ENCODE data around the gene FTHL17. TPM values are rescaled to one million over a fixed set of nuclear protein-coding genes. Genes with fewer than 3 reads are reported as not detected.

The FTHL17 gene
- total RNA-seq, 2 donors from 2014 or later = not detected

GRCh38 chrX:31070057-31070468 lies 1.8 kb downstream of the FTHL17 start:
- DNase-seq (ENCODE audit: low spot score) (no peak), ATAC-seq (peak in 1 of 2 donors; percentile 52)
- Mint-ChIP-seq H3K9me3 (peaks cover 13% of the 10 kb centered on the region), H3K4me1 (ENCODE audit: low read depth in 2 of 2) (no peaks in the 10 kb centered on the region), H3K27ac (no peak overlapping the region), H3K36me3 (no peaks in the 10 kb centered on the region), H3K27me3 (no peaks in the 10 kb centered on the region), H3K4me3 (no peak overlapping the region)

- ATAC-seq (no peak), DNase-seq (ENCODE audit: low spot score) (no peak)
- peaks cover 2% of the 10 kb centered on the region for H3K9me3 Mint-ChIP-seq
- H3K27me3 Mint-ChIP-seq = no peaks in the 10 kb centered on the region
- H3K27ac Mint-ChIP-seq = no peak overlapping the region
- no peaks in the 10 kb centered on the region for H3K36me3 Mint-ChIP-seq
- no peaks in the 10 kb centered on the region for H3K4me1 Mint-ChIP-seq (ENCODE audit: low read depth in 2 of 2)
- H3K4me3 Mint-ChIP-seq = no peak overlapping the region
Observed at GRCh38 chrX:31063114-31063513, 8.7 kb downstream of the FTHL17 start.

- no peak overlapping the region for H3K4me3 Mint-ChIP-seq
- no peak overlapping the region for H3K27ac Mint-ChIP-seq
- ATAC-seq (no peak), DNase-seq (ENCODE audit: low spot score) (no peak)
- no peaks in the 10 kb centered on the region for H3K27me3 Mint-ChIP-seq
- H3K4me1 Mint-ChIP-seq (ENCODE audit: low read depth in 2 of 2) = no peaks in the 10 kb centered on the region
- H3K9me3 Mint-ChIP-seq = no peaks in the 10 kb centered on the region
- H3K36me3 Mint-ChIP-seq = no peaks in the 10 kb centered on the region
Observed at GRCh38 chrX:31061091-31061490, 10.8 kb downstream of the FTHL17 start.

- H3K27me3 Mint-ChIP-seq = no peaks in the 10 kb centered on the region
- no peaks in the 10 kb centered on the region for H3K4me1 Mint-ChIP-seq (ENCODE audit: low read depth in 2 of 2)
- H3K27ac Mint-ChIP-seq = no peak overlapping the region
- peaks cover 2% of the 10 kb centered on the region for H3K9me3 Mint-ChIP-seq
- H3K36me3 Mint-ChIP-seq = peaks cover 4% of the 10 kb centered on the region
- no peak for ATAC-seq
- DNase-seq (ENCODE audit: low spot score) = no peak
- H3K4me3 Mint-ChIP-seq = no peak overlapping the region
Observed at GRCh38 chrX:31060016-31060415, 11.8 kb downstream of the FTHL17 start.

- Mint-ChIP-seq H3K9me3 (peaks cover 2% of the 10 kb centered on the region), H3K27me3 (no peaks in the 10 kb centered on the region), H3K4me3 (no peak overlapping the region), H3K4me1 (ENCODE audit: low read depth in 2 of 2) (no peaks in the 10 kb centered on the region), H3K36me3 (peaks cover 4% of the 10 kb centered on the region), H3K27ac (no peak overlapping the region)
- DNase-seq (ENCODE audit: low spot score) (no peak), ATAC-seq (no peak)
Observed at GRCh38 chrX:31058284-31058683, 13.6 kb downstream of the FTHL17 start.

- Mint-ChIP-seq H3K27ac (no peak overlapping the region), H3K4me3 (no peak overlapping the region), H3K27me3 (no peaks in the 10 kb centered on the region), H3K9me3 (peaks cover 2% of the 10 kb centered on the region), H3K36me3 (peaks cover 4% of the 10 kb centered on the region), H3K4me1 (ENCODE audit: low read depth in 2 of 2) (no peaks in the 10 kb centered on the region)
- no peak for DNase-seq (ENCODE audit: low spot score)
- ATAC-seq = peak; percentile 61 to 77
Observed at GRCh38 chrX:31057691-31058090, 14.2 kb downstream of the FTHL17 start.

GRCh38 chrX:31057291-31057690 lies 14.6 kb downstream of the FTHL17 start:
- Mint-ChIP-seq H3K4me1 (ENCODE audit: low read depth in 2 of 2) (no peaks in the 10 kb centered on the region), H3K27me3 (no peaks in the 10 kb centered on the region), H3K27ac (no peak overlapping the region), H3K4me3 (no peak overlapping the region), H3K36me3 (peaks cover 4% of the 10 kb centered on the region), H3K9me3 (peaks cover 2% of the 10 kb centered on the region)
- ATAC-seq = peak in 1 of 2 donors; percentile 61
- DNase-seq (ENCODE audit: low spot score) = no peak

- Mint-ChIP-seq H3K9me3 (peaks cover 2% of the 10 kb centered on the region), H3K27me3 (peaks cover 0 to 9% of the 10 kb centered on the region in 2 donors), H3K36me3 (peaks cover 4% of the 10 kb centered on the region), H3K4me1 (ENCODE audit: low read depth in 2 of 2) (no peaks in the 10 kb centered on the region), H3K4me3 (no peak overlapping the region), H3K27ac (no peak overlapping the region)
- DNase-seq (ENCODE audit: low spot score) = no peak
- ATAC-seq = no peak
Observed at GRCh38 chrX:31053621-31054020, 18.2 kb downstream of the FTHL17 start.

- H3K27ac Mint-ChIP-seq = no peak overlapping the region
- no peak overlapping the region for H3K4me3 Mint-ChIP-seq
- peaks cover 0 to 3% of the 10 kb centered on the region in 2 donors for H3K27me3 Mint-ChIP-seq
- no peak for ATAC-seq
- no peaks in the 10 kb centered on the region for H3K9me3 Mint-ChIP-seq
- H3K36me3 Mint-ChIP-seq = no peaks in the 10 kb centered on the region
- H3K4me1 Mint-ChIP-seq (ENCODE audit: low read depth in 2 of 2) = no peaks in the 10 kb centered on the region
- no peak for DNase-seq (ENCODE audit: low spot score)
Observed at GRCh38 chrX:31039327-31039711, 32.5 kb downstream of the FTHL17 start.

GRCh38 chrX:31038575-31039326 lies 33.1 kb downstream of the FTHL17 start:
- no peak for DNase-seq (ENCODE audit: low spot score)
- H3K27me3 Mint-ChIP-seq = peaks cover 0 to 3% of the 10 kb centered on the region in 2 donors
- H3K9me3 Mint-ChIP-seq = no peaks in the 10 kb centered on the region
- no peaks in the 10 kb centered on the region for H3K36me3 Mint-ChIP-seq
- no peak overlapping the region for H3K4me3 Mint-ChIP-seq
- H3K27ac Mint-ChIP-seq = no peak overlapping the region
- no peak for ATAC-seq
- no peaks in the 10 kb centered on the region for H3K4me1 Mint-ChIP-seq (ENCODE audit: low read depth in 2 of 2)

- ATAC-seq = no peak
- no peak overlapping the region for H3K27ac Mint-ChIP-seq
- no peak for DNase-seq (ENCODE audit: low spot score)
- no peaks in the 10 kb centered on the region for H3K9me3 Mint-ChIP-seq
- H3K36me3 Mint-ChIP-seq = no peaks in the 10 kb centered on the region
- peaks cover 0 to 6% of the 10 kb centered on the region in 2 donors for H3K27me3 Mint-ChIP-seq
- no peak overlapping the region for H3K4me3 Mint-ChIP-seq
- no peaks in the 10 kb centered on the region for H3K4me1 Mint-ChIP-seq (ENCODE audit: low read depth in 2 of 2)
Observed at GRCh38 chrX:31036895-31037294, 34.9 kb downstream of the FTHL17 start.

- no peak overlapping the region for H3K4me3 Mint-ChIP-seq
- no peaks in the 10 kb centered on the region for H3K4me1 Mint-ChIP-seq (ENCODE audit: low read depth in 2 of 2)
- H3K9me3 Mint-ChIP-seq = no peaks in the 10 kb centered on the region
- no peak overlapping the region for H3K27ac Mint-ChIP-seq
- DNase-seq (ENCODE audit: low spot score) = no peak
- H3K36me3 Mint-ChIP-seq = no peaks in the 10 kb centered on the region
- no peak for ATAC-seq
- H3K27me3 Mint-ChIP-seq = peaks cover 11 to 19% of the 10 kb centered on the region in 2 donors
Observed at GRCh38 chrX:31027351-31027750, 44.5 kb downstream of the FTHL17 start.

- ATAC-seq (no peak), DNase-seq (ENCODE audit: low spot score) (no peak)
- Mint-ChIP-seq H3K4me3 (no peak overlapping the region), H3K36me3 (no peaks in the 10 kb centered on the region), H3K27me3 (peaks cover 8 to 18% of the 10 kb centered on the region in 2 donors), H3K27ac (no peak overlapping the region), H3K4me1 (ENCODE audit: low read depth in 2 of 2) (no peaks in the 10 kb centered on the region), H3K9me3 (no peaks in the 10 kb centered on the region)
Observed at GRCh38 chrX:31024866-31025265, 47.0 kb downstream of the FTHL17 start.

- H3K4me1 Mint-ChIP-seq (ENCODE audit: low read depth in 2 of 2) = no peaks in the 10 kb centered on the region
- no peak overlapping the region for H3K27ac Mint-ChIP-seq
- no peak overlapping the region for H3K4me3 Mint-ChIP-seq
- H3K9me3 Mint-ChIP-seq = no peaks in the 10 kb centered on the region
- DNase-seq (ENCODE audit: low spot score) (no peak), ATAC-seq (no peak)
- H3K27me3 Mint-ChIP-seq = peaks cover 7% of the 10 kb centered on the region in 2 donors
- no peaks in the 10 kb centered on the region for H3K36me3 Mint-ChIP-seq
Observed at GRCh38 chrX:31021537-31021936, 50.3 kb downstream of the FTHL17 start.

All from natural killer cell treated with Interleukin-12 subunit alpha and Interleukin-12 subunit beta and Interleukin-15 and Interleukin-18, amount 100 ng/mL, for 72 hours (primary cell).